HepG2 (cell line): ENCODE results near the gene SERPINA3. TPM values are rescaled to one million over a fixed set of nuclear protein-coding genes. Genes with fewer than 3 reads are reported as not detected.

Experiments used
- FOXJ3 ChIP-seq: sonication (generic); formaldehyde crosslinking; IDR thresholded peaks from 2 replicates; pipeline ENCODE4 v1.4.0; 2020; ENCODE audit warnings: missing genetic modification reagents, mild to moderate bottlenecking, borderline replicate concordance
- GLI4 ChIP-seq: sonication (generic); formaldehyde crosslinking; IDR thresholded peaks from 2 replicates; pipeline ENCODE4 v1.5.1; 2020; ENCODE audit warnings: missing genetic modification reagents, mild to moderate bottlenecking, moderate library complexity, borderline replicate concordance
- HOXA9 ChIP-seq: sonication (generic); formaldehyde crosslinking; IDR thresholded peaks from 2 replicates; pipeline ENCODE4 v1.8.1; 2022; ENCODE audit warnings: missing genetic modification reagents, mild to moderate bottlenecking, moderate library complexity, borderline replicate concordance
- JDP2 ChIP-seq: sonication (generic); formaldehyde crosslinking; IDR thresholded peaks from 2 replicates; pipeline ENCODE4 v1.8.1; 2022; ENCODE audit warnings: missing genetic modification reagents, borderline replicate concordance
- PRPF4 ChIP-seq: fragments of 200-400 bp; formaldehyde crosslinking; IDR thresholded peaks from 2 replicates; pipeline ENCODE4 v1.6.1; 2016; ENCODE audit warnings: low read length, low read depth; ENCODE audit not compliant: poor library complexity, severe bottlenecking
- RBAK ChIP-seq: sonication (generic); formaldehyde crosslinking; IDR thresholded peaks from 2 replicates; pipeline ENCODE4 v1.5.1; 2020; ENCODE audit warnings: mild to moderate bottlenecking, missing genetic modification reagents
- SMAD3 ChIP-seq: sonication (generic); formaldehyde crosslinking; IDR thresholded peaks from 2 replicates; pipeline ENCODE4 v1.4.0; 2020; ENCODE audit warnings: missing genetic modification reagents
- SOX6 ChIP-seq, 2 experiments: fragments of 450-650 bp in 1 of 2; sonication (generic) in 1 of 2; formaldehyde crosslinking in 1 of 2; IDR thresholded peaks; 2 replicates each; pipeline versions ENCODE4 v1.4.0 to v1.6.1; 2017 to 2020; ENCODE audit warnings: antibody characterized with exemption in 1 of 2, mild to moderate bottlenecking in 1 of 2, missing genetic modification reagents in 1 of 2
- ZFY ChIP-seq: sonication (generic); formaldehyde crosslinking; IDR thresholded peaks from 2 replicates; pipeline ENCODE4 v1.4.0; 2020; ENCODE audit warnings: missing genetic modification reagents
- ZNF230 ChIP-seq: sonication (generic); formaldehyde crosslinking; IDR thresholded peaks from 2 replicates; pipeline ENCODE4 v1.4.0; 2020; ENCODE audit warnings: mild to moderate bottlenecking, missing genetic modification reagents
- ZNF34 ChIP-seq: sonication (generic); formaldehyde crosslinking; IDR thresholded peaks from 2 replicates; pipeline ENCODE4 v1.4.0; 2020; ENCODE audit warnings: mild to moderate bottlenecking, missing genetic modification reagents, borderline replicate concordance
- ZNF660 ChIP-seq: sonication (generic); formaldehyde crosslinking; IDR thresholded peaks from 2 replicates; pipeline ENCODE4 v1.5.1; 2020; ENCODE audit warnings: mild to moderate bottlenecking, low read depth, missing genetic modification reagents, borderline replicate concordance
- ZSCAN31 ChIP-seq: sonication (generic); formaldehyde crosslinking; IDR thresholded peaks from 2 replicates; pipeline ENCODE4 v1.5.0; 2020; ENCODE audit warnings: low read depth, mild to moderate bottlenecking, missing genetic modification reagents
- polyA plus RNA-seq, 8 experiments: library from polyadenylated mRNA; depleted of rRNA in 3 of 8; stranded (reverse) in 7 of 8; unstranded in 1 of 8; fragments of >200 nt; fragmentation: Illumina TruSeq in 4 of 8; extraction: Trizol in 4 of 8; gene quantifications; 2 replicates each; pipeline versions ENCODE4 v1.2.1 to v1.2.3, GENCODE V29; 2011 to 2016; ENCODE audit warnings: low read depth in 4 of 8, missing spikeins in 1 of 8, mixed read lengths in 1 of 8; ENCODE audit not compliant: insufficient read depth in 1 of 8
- total RNA-seq, 5 experiments: library from RNA; depleted of rRNA; stranded (reverse); fragments of >200 nt; fragmentation: Illumina TruSeq; extraction: Trizol; gene quantifications; 2 replicates each; pipeline ENCODE4 v1.2.3, GENCODE V29; 2016; ENCODE audit warnings: low read depth in 1 of 5
- TF ChIP-seq, protein P1 (sequence below): sonication (generic); formaldehyde crosslinking; IDR thresholded peaks from 2 replicates; pipeline ENCODE4 v1.8.1; 2023; ENCODE audit warnings: mild to moderate bottlenecking, missing genetic modification reagents, borderline replicate concordance
- TF ChIP-seq, protein P2 (sequence below), 2 experiments: sonication (generic) in 1 of 2; formaldehyde crosslinking in 1 of 2; IDR thresholded peaks; 2 replicates each; pipeline versions ENCODE4 v1.4.0 to v1.6.1; 2016 to 2020; ENCODE audit warnings: borderline replicate concordance in 1 of 2, low read depth in 1 of 2, mild to moderate bottlenecking in 1 of 2, missing genetic modification reagents in 1 of 2
- TF ChIP-seq, protein P3 (sequence below): sonication (generic); formaldehyde crosslinking; IDR thresholded peaks from 2 replicates; pipeline ENCODE4 v1.4.0; 2020; ENCODE audit warnings: missing genetic modification reagents, borderline replicate concordance

SERPINA3 gene
- total and polyA plus RNA-seq, 2 of the 13 experiments (the other 11 are each of a cell fraction or from before 2014, with no cell fraction given), result 825 to 2,200 TPM

DNA sequence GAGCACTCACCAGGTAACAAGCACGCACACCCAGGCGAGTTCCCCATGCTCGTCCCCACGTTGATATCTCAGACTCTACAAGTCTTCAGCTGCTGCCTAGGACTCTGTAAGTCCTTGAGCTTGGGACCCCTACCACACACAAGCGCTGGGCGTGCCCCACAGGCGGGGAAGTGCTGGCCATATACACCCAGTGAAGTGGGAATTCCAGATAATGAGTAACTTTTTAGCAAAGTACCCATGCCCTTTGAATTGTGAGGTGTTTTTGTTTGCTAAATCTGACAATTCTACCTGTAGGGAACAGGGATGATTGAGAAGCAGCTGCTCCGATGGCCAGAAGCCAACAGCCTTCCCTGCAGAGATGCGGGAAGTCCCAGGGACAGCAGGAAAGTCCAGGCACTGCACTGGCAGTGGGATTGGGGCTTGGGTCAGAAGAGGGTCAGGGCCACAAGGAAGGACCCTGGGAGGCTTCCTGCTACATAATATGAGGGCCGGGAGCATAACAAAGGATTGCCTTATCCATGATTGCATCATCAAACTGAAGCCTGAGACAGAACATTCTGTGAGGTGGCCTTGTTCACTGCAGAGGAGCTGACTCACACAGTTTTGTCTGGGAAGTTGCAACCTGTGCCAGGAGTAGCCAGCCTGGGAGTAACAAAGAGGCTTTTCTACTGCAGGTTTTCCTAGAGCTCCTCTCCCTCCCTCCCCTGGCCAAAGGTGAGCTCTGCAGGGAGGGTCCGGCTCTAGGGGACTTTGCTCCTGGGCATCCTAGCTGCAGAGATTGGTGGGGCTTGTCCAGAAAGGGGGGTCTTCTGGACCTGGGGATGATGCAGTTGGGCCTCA is 13.2 kb upstream of the SERPINA3 start (continued):
- TF ChIP-seq, protein P1, sequence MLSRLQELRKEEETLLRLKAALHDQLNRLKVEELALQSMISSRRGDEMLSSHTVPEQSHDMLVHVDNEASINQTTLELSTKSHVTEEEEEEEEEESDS (CRISPR knock-in tag), result 0 out of 2 replicates have a peak, but pooled peaks have one; percentile 41
- TF ChIP-seq, protein P2, sequence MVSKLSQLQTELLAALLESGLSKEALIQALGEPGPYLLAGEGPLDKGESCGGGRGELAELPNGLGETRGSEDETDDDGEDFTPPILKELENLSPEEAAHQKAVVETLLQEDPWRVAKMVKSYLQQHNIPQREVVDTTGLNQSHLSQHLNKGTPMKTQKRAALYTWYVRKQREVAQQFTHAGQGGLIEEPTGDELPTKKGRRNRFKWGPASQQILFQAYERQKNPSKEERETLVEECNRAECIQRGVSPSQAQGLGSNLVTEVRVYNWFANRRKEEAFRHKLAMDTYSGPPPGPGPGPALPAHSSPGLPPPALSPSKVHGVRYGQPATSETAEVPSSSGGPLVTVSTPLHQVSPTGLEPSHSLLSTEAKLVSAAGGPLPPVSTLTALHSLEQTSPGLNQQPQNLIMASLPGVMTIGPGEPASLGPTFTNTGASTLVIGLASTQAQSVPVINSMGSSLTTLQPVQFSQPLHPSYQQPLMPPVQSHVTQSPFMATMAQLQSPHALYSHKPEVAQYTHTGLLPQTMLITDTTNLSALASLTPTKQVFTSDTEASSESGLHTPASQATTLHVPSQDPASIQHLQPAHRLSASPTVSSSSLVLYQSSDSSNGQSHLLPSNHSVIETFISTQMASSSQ (IDR thresholded peaks at IDR 0.05; ENCODE audit: low read depth), result peak; percentile 86
- TF ChIP-seq, protein P2 (CRISPR knock-in tag; IDR thresholded peaks at IDR 0.05; ENCODE audit: borderline replicate concordance), result peak; percentile 97; the same call in 1 of the 2 replicates
- TF ChIP-seq ZNF230 (CRISPR knock-in tag) (no peak), SOX6 (IDR thresholded peaks at IDR 0.05) (no peak), SOX6 (CRISPR knock-in tag; IDR thresholded peaks at IDR 0.05) (peak; percentile 99), RBAK (CRISPR knock-in tag) (no peak), JDP2 (peak; percentile 53; the same call in 1 of the 2 replicates), ZNF34 (CRISPR knock-in tag) (no peak), PRPF4 (no peak), ZNF660 (CRISPR knock-in tag) (no peak), HOXA9 (CRISPR knock-in tag) (no peak), FOXJ3 (CRISPR knock-in tag) (peak; percentile 98), ZSCAN31 (CRISPR knock-in tag) (peak; percentile 54; the same call in 1 of the 2 replicates), ZFY (CRISPR knock-in tag) (no peak; the same call in 1 of the 2 replicates), SMAD3 (CRISPR knock-in tag) (peak; percentile 98), GLI4 (CRISPR knock-in tag) (no peak)
- TF ChIP-seq, protein P3, sequence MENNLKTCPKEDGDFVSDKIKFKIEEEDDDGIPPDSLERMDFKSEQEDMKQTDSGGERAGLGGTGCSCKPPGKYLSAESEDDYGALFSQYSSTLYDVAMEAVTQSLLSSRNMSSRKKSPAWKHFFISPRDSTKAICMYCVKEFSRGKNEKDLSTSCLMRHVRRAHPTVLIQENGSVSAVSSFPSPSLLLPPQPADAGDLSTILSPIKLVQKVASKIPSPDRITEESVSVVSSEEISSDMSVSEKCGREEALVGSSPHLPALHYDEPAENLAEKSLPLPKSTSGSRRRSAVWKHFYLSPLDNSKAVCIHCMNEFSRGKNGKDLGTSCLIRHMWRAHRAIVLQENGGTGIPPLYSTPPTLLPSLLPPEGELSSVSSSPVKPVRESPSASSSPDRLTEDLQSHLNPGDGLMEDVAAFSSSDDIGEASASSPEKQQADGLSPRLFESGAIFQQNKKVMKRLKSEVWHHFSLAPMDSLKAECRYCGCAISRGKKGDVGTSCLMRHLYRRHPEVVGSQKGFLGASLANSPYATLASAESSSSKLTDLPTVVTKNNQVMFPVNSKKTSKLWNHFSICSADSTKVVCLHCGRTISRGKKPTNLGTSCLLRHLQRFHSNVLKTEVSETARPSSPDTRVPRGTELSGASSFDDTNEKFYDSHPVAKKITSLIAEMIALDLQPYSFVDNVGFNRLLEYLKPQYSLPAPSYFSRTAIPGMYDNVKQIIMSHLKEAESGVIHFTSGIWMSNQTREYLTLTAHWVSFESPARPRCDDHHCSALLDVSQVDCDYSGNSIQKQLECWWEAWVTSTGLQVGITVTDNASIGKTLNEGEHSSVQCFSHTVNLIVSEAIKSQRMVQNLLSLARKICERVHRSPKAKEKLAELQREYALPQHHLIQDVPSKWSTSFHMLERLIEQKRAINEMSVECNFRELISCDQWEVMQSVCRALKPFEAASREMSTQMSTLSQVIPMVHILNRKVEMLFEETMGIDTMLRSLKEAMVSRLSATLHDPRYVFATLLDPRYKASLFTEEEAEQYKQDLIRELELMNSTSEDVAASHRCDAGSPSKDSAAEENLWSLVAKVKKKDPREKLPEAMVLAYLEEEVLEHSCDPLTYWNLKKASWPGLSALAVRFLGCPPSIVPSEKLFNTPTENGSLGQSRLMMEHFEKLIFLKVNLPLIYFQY, result no peak; the same call in 1 of the 2 replicates
